Stimulated activated CD4-positive, alpha-beta T cell treated with anti-CD3 and anti-CD28 coated beads, TNF-alpha, amount 100 ng/mL, for 1 hour (primary cell): ENCODE data around the gene SHROOM1.

Source experiments
- DNase-seq, 3 donors: peaks; one replicate each; pipeline ENCODE4 v3.0.0-alpha.2; 2020; ENCODE audit warnings: low read depth in 3 of 3, low spot score in 1 of 3

SHROOM1 gene

DNA sequence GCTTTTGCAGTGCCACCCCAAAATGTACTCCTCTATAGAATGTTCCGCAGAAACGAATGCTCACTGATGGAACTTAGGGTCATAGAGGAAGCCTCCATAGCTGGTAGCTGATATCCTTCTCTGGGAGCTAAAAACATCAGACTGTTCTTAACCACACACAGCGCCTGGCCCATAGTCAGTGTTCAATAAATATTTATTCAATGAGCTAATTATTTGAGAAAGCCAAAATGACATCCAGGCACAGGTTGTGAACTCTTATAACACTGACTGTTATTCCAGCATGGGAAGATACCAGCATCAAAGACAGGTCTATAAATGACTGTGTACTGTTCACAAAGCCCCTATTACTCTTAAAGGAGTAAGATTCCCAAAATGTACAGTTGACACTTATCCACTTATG is 22.9 kb upstream of the SHROOM1 start:
- no peak for DNase-seq

DNA sequence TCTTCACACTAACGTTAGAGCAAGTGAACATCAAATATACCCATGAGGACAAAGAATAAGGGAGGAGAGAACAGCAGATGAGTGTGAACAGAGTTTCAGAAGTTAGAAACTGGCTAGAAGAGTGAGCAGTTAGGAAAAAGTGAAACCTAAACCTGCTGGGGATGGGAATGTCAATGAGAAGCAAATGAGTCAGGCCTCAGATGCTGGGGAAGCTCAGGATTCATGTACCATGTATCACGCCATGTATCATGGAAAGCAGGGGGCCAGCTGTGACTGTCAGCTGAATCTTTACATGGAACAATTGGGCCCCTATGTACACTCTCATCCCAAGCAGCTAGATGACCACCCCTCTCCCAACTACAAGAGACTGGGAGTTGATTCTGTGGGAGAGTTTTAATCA is 19.6 kb upstream of the SHROOM1 start:
- DNase-seq = no peak

DNA sequence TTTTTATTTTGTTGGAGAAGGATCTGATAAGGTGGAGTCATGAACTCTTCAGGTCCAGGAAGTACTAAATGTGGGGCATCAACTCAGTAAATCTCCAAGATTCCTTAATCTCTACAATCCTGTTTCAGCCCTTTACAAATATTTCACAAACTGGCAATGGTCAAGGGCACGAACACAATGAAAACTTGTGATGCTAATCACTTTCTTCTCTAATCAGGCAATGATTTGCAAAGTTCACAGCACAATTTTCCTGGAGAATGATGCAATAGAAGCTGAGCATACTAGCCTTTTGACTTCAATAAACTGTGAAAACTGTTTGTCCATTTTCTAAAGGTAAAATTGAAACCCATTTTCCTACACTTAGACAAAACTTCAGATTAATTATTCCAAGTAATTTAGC is 18.9 kb upstream of the SHROOM1 start:
- no peak for DNase-seq

DNA sequence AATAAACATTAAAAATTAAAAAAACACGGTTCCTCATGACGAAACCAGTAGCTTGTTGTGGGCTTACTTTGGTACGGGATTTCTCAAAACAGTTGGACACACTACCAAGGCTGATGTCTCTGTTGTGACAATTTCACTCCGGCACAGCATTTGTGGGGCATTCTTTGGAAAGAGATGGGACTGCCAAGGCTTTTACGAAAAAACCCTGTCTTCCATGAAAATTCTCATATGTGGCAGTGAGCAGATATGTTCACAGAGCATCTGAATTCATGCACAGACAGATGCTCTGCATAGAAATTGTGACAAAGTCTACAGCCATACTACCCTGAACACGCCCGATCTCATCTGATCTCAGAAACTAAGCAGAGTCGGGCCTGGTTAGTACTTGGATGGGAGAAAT is 17.8 kb upstream of the SHROOM1 start:
- DNase-seq = no peak

DNA sequence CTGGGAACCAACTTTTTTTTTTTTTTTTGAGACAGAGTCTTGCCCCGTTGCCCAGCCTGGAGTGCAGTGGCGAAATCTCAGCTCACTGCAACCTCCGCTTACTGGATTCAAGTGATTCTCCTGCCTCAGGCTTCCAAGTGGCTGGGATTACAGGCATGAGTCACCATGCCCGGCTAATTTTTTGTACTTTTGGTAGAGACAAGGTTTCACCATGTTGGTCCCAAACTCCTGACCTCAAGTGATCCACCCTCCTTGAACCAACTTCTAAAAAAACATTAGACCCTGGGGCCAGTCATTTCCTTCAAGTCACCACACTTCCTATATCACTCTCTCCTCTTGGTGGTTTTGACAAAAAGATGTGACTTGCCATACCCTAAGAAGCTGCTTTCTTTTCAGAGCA is 10.9 kb upstream of the SHROOM1 start:
- no peak for DNase-seq

DNA sequence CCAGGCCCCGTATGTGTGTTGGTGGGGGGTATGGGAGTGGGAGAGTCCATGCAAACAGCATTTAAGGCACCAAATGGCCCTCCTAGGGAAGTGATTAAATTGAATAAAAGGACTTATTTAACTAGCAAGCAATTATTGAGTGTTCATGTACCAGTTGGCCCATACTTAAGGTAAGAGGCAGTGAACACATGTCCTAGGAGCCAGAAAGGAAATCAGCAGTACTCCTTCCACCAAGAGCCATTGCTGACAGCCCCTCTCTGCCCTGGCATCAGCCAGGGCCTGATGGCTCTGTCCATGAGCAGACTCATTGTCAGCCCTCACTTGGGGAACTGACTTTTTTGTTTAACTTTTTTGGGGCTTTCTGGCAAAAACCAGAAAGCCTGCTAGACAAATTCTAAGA is 10.4 kb upstream of the SHROOM1 start:
- no peak for DNase-seq

DNA sequence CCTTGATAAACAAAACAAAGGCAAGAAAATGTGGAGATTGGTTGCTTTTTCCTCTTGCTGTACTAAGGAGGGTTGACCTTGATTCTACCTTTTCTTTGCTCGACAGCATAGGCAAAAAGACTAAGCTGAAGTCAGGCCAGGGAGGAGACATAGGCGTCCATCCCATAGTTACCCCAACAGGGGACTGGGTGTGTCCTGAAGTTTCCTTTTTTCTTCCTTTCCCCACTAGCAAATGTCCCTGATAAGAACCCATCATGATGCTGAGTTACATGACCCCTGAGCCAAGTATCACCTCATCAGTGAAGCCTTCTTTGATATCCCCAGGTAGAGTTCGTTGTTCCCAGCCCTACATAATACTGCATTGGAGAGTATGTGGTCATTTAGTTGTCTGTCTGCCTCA is 9.9 kb upstream of the SHROOM1 start:
- DNase-seq = no peak

DNA sequence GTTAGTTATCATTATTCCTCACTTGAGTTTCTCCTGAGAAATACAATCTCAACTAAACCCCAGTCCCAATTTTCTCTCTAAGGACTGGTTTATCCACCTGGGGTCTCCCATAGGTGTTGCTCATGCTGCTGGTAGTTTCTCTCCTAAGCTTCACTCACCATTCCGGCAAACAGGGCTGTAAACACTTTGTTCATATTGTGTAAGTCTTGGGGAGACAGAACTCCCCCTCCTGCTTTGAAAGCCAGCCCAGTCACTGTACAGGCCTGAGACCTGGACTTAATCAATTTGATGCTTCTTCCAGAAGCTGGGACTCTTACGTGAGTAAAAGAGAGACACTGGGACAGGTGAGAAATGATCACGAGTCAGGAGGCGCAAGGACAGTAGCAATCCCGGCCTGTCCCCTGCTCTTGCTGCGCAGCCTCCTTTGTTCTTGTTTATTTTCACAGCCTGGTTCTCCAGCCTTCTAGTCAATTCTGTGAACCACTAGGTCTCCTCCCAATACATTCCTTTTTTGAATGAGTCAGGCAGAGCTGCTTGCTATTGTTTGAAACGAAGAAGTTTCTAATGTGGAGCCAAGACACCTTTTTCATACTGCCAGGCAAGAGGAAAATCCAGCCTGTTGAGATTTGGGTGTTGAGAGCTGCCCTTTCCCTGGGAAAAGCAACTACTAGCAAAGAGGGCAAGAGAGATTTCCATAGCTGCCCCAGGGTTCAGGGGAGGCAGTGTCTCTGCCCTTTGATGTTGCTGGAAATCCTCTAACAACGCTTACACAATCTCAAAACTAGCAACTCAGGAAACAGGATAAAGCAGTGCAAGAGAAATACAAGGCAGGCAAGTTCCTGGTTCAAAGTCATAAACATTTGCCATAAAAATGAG is 9.2 kb upstream of the SHROOM1 start:
- DNase-seq = no peak

DNA sequence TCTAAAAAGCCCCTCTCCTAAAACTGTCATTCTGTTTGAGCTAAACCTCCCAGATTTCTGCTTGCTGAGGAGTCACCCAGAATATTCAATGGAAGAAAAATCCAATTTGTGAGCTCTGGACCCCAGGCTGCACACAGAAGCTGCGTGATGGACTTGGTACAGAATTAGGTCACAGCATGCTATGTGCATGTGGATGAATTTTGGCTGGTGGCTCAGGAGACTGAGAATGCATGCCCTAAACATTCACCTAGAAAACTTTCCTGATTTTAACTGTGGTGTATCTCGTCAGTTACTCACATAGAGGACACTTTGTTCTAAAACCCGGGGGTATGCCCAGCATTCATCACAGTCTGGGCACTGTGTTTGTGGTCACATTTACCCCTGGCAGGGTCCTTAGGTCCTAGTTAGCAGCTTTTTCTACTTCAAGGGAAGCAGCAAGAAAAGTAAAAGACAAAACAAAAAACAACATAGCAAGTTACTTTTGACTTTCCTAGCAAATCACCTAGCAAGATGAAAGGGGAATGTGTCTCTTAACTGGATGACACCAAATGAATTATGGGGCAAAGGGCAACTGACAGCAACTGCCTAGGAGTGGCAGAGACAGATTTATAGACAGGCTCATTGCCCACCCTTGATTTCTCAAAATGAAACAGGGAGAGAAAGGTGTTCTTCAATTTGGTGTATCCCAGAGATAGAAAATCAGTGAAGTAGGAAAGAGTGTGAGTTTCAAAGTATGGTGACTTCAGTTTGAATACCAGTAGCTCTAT is 8.3 kb upstream of the SHROOM1 start:
- DNase-seq = no peak

DNA sequence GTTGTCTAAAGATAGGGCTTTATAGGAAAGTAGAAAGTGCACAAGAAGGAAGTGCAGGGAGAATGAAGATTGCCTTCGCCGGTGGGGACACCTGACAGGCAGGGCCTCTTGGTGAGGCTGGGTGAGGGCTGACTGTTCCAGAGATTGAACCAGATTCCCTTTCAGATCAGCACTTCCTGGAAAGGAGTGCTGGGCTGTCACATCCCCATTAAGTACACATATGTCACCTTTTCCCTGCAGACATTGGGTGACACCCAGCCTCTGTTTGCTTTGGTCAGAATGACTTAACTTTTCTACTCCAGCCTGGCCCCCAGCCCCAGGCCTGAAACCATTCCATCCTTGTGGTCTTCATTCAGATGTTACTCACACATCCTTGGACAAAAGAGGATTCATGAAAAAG is 7.4 kb upstream of the SHROOM1 start:
- no peak for DNase-seq

DNA sequence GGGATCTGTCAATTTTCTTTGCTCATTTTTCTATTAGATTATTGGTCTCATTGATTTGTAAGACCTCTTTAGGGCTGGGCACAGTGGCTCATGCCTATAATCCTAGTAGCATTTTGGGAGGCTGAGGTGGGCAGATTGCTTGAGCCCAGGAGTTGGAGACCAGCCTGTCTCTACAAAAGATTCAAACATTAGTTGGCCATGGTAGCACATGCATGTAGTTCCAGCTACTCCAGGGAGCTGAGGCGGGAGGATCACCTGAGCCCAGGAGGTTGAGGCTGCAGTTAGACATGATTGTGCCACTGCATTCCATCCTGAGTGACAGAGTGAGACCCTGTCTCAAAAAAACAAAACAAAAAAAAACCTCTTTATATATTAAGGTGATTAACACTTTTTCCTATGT is 6.4 kb upstream of the SHROOM1 start:
- DNase-seq = no peak

DNA sequence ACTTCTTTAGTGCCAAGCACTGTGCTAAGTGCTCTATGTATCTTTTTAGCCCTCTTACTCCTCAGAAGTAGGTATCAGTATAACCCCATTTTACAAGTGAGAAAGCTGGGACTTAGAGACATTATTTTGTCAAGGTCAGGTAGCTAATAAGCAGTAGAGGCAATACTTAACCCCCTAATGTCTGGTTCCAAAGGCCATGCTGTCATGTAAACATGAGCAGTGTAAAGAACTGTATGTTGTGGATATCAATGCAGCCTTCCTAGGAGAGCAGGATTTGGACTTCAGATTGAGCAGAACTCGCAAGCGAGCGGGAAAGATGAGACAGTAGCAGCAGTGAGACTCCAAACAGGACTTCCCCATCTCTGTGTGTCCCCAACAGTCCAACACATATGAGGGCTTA is 3.6 kb upstream of the SHROOM1 start:
- no peak for DNase-seq

DNA sequence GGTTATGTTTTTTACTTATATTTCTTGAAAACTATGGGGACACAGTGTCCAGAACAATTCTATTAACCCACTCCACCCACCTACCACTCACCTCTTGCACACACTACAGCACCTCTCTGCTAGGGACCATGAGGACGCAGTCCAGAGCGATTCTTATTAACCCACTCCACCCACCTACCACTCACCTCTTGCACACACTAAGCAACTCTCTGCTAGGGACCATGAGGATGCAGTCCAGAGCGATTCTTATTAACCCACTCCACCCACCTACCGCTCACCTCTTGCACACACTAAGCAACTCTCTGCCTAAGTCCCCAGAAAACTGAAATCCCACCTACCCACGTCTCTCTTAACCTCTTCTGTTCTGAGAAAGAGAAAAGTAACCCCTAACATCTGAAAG is 2.2 kb upstream of the SHROOM1 start:
- DNase-seq = no peak

DNA sequence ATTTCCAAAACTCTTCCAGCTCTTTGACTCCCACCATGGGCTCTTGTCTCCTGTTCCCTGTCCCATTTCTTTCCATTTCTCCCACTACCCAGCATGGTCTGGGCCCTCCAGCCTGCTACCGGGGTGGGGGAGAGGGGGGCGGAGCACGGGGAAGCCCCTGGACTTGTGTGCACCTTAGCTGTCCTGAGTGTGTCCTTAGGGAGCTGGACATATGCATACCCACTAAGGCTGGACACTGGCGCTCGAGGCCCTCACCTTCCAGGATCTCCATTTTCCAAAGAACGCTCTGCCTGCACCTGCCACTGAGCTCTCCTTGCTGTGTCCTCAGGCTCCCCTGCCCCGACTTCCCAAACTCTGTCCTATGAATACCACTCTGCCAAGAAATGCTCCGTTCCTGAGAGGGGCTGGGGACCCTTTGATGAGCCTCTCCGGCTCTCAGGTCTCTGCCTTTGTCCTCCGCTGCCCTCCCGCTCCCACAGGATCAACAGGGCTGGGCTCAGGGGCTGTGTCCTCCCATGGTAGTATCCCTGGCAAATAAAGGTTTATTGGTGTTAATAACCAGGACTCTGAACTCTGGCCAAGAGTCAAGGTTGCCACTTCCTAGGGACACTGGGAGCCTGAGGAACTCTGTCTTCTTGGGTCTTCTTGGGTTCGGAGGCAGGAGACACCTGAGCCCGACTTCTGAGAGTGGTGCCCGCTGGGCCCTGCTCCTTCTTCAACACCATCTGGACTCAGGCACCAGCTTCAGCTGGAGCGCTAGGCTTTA is 831 bp upstream of the SHROOM1 start:
- no peak for DNase-seq

DNA sequence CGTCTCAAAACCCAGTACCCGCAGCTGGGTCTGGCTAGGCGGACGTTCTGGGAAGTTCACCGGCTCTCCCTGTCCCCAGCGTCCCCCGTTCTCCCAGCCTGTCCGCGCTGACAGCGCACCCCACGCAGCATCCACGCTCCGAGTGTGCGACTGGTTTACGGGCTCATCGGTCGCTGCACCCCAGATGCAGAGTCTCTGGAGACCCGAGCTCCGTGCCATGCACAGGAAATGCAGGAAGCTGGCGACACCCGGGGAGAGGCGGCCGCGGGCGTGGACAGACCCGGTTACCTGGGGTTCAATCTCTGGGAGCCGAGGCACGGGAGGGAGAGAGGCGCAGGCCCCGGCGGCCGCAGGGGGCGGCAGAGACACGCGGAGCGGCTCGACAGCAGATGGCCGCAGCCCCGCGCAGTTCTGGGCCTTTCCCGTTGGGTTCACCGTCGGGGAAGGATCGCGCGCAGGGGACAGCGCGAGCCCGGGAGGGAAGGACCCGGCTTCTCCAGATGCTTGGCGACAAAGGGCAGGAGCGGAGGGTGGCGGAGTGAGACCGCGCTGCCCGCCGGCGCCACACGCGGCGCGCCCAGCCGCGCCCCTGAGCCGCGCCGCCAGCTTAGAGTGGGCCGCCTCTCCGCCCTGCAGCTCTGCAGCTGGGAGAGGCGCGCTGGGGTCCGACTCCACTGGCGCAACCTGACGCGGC is 558 bp downstream of the SHROOM1 start:
- peak; percentile 11 to 62 (median 46) for DNase-seq

DNA sequence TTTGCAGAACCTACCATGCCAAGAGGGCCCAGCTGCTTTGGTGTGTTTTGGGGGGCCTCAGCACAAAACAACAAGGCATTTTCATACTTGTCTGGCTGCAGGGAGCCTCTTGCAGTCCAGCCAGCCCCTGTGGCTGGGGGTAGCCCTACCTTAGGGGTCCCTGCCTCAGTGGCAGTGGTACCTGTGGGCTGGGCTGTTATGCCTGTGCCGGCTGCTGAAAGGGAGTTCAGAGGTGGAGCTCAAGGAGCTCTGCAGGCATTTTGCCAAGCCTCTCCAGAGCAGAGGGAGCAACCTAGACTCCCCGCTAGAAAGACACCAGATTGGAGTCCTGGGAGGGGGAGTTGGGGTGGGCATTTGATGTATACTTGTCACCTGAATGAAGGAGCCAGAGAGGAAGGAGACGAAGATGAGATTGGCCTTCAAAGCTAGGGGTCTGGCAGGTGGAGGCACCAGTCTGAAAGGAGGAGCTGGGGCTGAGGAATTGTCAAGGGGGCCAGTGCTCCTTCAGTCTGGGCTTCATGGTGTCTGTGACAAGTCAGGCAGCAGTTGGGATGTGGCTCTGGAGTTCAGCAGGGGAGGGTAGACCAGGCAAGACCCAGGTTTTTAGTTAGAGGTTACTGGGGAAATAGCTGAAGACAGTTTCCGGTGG is 1.5 kb downstream of the SHROOM1 start:
- no peak for DNase-seq

DNA sequence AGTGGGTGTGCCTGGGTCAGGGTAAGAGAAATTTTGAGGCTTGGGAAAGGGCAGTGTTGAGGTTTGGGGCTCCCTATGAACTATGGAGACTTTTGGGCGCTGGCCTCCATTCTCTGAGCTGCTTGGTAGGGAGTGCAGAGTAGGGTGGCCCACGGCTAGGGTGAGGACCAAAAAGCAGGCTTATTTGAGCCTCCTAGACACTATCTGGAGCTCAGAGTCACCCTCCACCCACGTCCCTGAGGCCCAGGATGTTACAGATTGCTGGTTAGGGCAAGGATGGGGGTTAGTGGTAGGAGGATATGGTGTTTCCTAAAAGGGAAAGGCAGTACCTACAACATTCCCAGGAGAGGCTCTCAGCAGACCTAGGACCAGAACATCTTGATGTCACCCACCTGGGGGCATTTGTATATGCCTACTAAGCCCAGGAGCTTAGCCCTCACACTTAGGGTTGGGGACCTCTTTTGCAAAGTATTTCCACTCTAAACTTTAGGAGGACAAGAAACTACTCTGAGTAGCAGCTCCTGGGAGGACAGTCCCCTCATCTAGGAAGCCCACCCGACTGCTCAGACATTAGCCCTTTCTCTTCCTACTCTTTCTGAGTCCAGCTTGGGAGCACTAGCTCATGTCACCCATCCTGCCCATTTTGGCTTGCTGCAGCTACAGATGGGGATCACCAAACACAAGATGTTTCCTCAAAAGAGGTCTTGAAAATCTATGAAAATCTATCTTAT is 2.3 kb downstream of the SHROOM1 start:
- DNase-seq = no peak

DNA sequence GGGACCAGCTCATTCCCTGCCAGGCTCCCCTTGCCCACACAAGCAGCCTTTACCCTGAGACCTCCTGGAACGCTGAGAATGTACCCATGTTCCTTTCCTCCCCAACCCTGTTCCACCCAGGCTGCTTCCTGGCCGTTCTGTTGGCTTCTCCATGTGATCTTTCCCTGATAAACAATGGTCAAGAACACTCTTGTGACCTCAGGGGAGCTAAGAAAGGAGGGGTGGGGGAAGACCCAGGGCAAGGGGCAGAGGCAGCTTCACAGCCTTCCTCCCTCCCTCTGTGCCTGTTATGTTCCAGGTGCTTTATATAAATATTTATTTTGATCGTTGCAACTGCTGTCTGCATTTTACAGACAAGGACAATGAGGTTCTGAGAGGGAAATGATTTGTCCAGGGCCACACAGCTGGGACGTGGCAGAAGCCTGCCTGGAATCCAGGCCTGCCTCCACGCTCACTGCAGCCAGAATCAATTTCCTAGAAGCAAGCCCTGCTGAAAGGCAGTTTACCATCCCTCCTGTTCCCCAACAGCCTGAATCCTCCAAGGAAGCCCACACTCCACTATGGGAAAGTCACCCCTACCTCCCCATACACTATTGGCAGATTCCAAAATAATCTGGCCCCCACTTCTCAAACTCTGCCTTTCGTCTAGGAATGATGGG is 3.9 kb downstream of the SHROOM1 start:
- DNase-seq = no peak

DNA sequence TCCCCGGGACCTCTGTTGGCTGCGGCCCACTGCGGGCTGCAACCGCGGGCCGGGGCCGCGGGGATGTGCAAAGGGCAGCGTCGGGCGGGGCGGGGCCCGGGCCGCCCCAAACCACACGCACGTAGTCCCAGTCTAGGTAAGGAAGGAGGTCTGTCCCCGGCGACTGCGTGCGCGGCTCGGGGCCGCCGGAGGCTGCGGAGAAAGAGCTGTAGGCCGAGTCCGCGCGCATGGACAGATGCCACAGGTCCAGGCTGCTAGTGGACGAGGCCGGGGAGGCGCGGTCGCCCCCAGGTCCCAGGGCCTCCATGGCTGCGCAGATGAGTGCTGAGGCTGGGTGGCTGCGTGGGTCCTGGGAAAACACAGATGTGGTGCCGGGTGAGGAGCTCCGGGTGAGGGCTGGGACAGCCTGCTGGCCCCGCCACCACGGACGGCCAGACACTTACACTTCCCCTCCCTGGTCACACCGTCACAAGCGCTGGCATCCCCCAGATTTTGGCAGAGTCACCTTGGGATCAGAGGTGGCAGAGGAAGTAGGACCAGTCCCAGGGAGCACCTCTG is 4.5 kb downstream of the SHROOM1 start:
- DNase-seq = no peak
